GM12874 (cell line): ENCODE results near the gene MRGPRG.

Experiments used
- CTCF ChIP-seq: IDR thresholded peaks from 2 replicates; pipeline ENCODE4 v1.5.1; 2011; ENCODE audit warnings: low read depth, mild to moderate bottlenecking, control low read depth, low read length, moderate library complexity; ENCODE audit not compliant: insufficient read depth

The MRGPRG gene, protein sequence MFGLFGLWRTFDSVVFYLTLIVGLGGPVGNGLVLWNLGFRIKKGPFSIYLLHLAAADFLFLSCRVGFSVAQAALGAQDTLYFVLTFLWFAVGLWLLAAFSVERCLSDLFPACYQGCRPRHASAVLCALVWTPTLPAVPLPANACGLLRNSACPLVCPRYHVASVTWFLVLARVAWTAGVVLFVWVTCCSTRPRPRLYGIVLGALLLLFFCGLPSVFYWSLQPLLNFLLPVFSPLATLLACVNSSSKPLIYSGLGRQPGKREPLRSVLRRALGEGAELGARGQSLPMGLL

GRCh38 chr11:3218483-3219280 is at the start of gene MRGPRG:
TSS of gene MRGPRG (minus strand) at chr11:3218813. CDS start at chr11:3218813, 0 bp downstream.
- no peak for TF ChIP-seq CTCF

DNA sequence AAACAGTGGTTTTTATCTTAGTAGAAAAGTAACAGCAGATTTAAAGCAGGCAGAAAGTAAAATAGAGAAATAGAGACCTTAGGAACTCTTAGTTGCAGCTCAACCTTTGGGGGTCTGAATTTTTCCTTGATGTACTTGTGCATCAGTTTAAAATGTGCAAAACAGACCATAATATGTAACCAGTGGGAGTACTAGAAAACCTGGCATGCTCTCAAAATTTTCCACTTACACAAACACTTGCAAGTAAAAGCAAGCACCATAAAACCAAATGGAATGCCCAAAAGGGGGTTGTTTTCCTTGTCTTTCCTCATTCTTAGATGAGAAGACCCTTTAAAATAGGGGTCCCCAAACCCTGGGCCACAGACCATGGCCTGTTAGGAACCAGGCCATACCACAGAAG is 26.5 kb upstream of the MRGPRG start:
- no peak for TF ChIP-seq CTCF

GRCh38 chr11:3243880-3244279 is 25.3 kb upstream of the MRGPRG start:
- no peak for TF ChIP-seq CTCF

DNA sequence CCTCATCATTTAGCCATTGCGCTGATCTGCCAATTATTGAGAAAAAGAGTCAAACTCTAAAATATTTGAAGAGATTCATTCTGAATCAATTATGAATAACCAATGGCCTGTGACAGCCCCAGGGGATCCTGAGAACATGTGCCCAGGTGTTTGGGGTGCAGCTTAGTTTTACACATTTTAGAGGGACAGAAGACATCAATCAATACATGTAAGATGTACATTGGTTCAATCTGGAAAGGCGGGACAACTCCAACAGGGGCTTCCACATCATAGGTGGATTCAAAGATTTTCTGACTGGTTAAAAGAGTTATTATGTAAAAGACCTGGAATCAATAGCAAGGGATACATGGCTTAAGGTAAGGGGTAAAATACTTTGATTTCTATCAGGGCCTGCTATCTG is 18.5 kb upstream of the MRGPRG start:
- no peak for TF ChIP-seq CTCF

- TF ChIP-seq CTCF: no peak
Observed at GRCh38 chr11:3234846-3235245, 16.2 kb upstream of the MRGPRG start.

DNA sequence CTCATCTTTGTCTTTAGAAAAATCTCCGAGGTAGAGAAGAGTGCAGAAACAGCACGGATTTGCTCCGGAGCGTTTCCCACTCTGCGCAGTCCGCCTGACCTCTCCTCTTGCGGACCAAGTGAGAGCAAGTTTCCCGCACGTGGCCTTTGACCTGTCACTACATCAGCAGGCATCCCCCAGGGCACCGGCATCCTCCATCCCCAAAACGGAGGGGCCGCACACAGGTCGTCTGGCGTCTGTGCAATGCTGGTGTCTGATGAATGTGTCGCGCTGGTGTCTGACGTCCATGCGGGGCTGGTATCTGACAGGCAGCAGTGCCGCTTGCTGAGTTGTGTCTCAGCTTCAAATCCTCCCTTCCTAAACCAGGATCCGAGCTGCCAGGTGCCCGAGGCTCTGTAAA is 14.3 kb upstream of the MRGPRG start:
- no peak for TF ChIP-seq CTCF

DNA sequence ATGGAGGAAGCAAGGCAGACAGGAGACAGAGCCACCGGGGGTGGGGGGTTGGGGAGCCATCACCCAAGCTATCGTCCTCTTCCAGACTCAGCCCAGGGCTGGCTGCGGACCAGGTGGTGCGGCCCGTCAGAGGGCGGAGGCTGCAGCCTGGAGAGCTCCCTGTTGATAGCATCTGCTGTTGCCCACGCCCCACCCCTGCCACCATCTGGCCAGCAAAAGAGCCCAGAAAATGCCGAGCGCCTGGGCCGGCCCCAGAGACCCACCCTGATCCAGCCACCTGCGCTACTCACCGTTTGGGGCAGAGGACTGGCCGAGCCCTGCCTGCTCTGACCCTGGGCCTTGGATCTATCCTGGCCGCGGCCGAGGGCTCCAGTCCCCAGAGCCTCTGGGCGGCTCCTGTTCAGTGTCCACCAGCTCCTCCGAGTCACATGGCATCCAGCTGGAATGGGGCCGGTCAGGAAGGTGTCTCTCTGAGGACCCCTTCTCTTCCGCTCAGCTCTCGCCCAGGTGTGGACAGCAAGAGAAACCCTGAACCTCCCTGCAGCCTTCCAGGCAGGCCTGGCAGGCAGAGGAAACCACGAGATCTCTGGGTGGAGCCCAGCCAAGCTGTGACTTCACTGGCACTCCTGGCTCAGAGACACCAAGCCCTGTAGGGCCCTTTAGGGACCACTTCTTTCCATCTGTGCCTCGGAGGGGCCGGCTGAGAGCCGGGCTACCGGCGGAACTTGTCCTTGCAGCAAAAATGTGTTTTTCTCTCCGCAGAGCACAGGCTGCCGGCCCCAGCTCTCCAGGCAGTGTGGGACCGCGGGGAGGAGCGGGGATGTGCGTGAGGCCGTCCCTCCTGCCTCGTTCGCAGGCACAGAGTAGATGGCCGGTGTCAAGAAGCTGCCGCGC is 13.5 kb upstream of the MRGPRG start, which contains the start of gene MRGPRE:
TSS of gene MRGPRE (minus strand) at position 567 of the 894 bp plus-strand sequence. CDS start 3,618 bp downstream, outside the sequence.
- no peak for TF ChIP-seq CTCF
